Urinary bladder (tissue), 4 donors: ENCODE results near the gene PARP11. TPM values are rescaled to one million over a fixed set of nuclear protein-coding genes. Genes with fewer than 3 reads are reported as not detected.

Experiments used
- DNase-seq: peaks from one replicate; pipeline ENCODE4 v3.0.0-alpha.2; 2015; ENCODE audit errors: extremely low spot score
- H3K27ac ChIP-seq: one replicate; pipeline ENCODE4 v1.5.1; 2013; ENCODE audit warnings: low read depth, mild to moderate bottlenecking, moderate library complexity
- H3K36me3 ChIP-seq: one replicate; pipeline ENCODE4 v1.6.1; 2013; ENCODE audit warnings: mild to moderate bottlenecking, moderate library complexity; ENCODE audit not compliant: insufficient read depth
- H3K4me1 ChIP-seq: one replicate; pipeline ENCODE4 v1.6.1; 2013; ENCODE audit warnings: mild to moderate bottlenecking, moderate library complexity; ENCODE audit not compliant: insufficient read depth
- H3K4me3 ChIP-seq: one replicate; pipeline ENCODE4 v1.5.1; 2013; ENCODE audit warnings: low read depth, low read length
- WGBS: extraction: QIAGEN DNeasy Blood & Tissue Kit; methylation state at CpG from one replicate; pipeline ENCODE4 v1.1.7; 2013; 5-methylcytosine and 5-hydroxymethylcytosine counted together
- polyA plus RNA-seq: library from polyadenylated mRNA; stranded (reverse); fragments of 200-250 nt; gene quantifications from one replicate; pipeline ENCODE4 v1.2.3, GENCODE V29; 2013
- total RNA-seq: library from RNA; depleted of rRNA; stranded (reverse); fragments of >200 nt; gene quantifications from one replicate; pipeline ENCODE4 v1.2.3, GENCODE V29; 2014
- donor health status: healthy with polysubstance abuse.
- donor health status: healthy.

Gene PARP11
- total and polyA plus RNA-seq, 2 donors = 5.1 to 23.3 TPM

DNA sequence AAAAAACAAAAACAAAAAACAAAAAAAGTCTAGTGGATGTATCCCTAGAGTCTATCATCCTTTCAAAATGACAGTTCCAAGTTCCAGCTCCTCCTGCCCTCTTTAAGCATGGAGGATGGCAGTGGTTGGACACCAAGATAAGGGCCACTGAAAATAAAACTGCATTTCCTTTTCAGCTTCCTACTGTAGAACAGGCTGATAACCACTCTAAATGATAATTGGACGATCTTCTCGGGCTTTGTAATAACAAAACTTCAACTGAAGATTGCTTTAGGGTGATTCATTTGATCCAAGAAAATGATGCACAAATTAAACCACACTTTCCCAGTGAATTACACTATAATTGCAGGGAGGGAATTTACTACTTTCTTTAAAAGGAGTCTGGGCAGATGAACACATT, 78.1 kb downstream of the PARP11 start:
- DNase-seq = no peak
- no peak overlapping the region for H3K4me3 ChIP-seq
- WGBS = 45% methylated on average over 2 of the region's 2 CpGs
- no peaks in the 10 kb centered on the region for H3K36me3 ChIP-seq
- H3K27ac ChIP-seq = no peak overlapping the region
- H3K4me1 ChIP-seq = no peaks in the 10 kb centered on the region

DNA sequence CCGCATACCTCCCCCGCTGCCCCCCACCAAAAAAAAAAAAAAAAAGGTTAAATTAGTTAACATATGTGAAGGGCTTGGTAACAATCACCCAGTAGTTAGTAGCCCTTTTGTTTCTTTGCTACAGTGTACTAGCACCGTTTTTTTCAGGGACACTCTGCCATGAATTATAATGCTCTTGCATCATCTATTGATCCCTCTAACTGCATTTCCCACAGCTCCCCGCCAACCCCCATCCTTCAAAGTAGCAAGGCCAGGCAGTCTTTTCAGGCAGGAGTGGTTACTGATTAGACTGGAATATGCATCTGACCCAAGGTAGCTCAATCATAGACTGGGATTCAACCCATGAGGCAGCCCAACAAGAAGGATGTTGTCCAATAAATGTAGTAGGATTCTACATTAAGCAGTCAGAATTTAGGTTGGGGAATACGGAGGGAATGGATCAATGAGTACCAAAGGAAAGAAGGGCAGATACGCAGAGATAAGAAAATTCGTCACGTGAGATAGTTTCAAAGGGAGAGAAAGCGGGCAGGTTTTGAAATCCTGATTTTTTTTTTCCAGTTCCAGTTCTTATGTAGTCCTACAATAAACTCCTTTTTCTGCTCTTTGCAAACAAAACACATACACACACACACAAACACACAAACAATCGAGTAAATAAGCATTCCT, 80.4 kb downstream of the PARP11 start:
- no peak for DNase-seq
- Histone ChIP-seq H3K27ac (no peak overlapping the region), H3K36me3 (no peaks in the 10 kb centered on the region), H3K4me1 (no peaks in the 10 kb centered on the region), H3K4me3 (no peak overlapping the region)
- 92% methylated on average over 10 of the region's 10 CpGs for WGBS

DNA sequence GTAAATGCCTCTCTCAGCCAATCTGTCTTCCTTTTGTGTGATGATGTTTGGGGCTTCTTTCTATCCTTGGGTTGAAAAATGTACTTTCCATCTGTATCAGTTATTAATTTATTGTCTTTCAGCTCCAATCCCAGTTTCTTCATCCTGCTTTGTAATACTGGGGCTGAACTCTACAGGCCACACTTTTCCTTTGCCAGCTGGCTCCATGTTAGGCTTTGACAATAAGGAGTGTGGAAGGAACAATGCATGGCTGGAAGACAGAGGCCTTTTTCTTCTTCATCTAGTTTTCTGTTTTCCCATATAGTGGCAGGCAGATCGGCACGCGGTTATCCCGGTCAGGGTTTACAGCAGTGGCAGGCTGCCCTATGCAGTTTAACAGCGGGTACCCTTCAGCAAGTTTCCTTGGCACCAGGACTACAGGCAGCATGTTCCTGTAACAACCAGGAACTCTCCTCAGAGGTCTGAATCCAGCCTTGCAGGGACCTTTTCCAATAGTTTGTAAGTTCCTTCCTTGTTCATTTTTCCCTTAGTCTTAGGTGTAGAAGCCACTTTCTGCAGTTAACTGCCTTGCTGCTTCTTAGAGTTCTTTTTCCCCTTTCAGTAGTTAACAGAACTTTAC, 81.8 kb downstream of the PARP11 start:
- WGBS = 87% methylated on average over 5 of the region's 5 CpGs
- no peak overlapping the region for H3K4me3 ChIP-seq
- H3K36me3 ChIP-seq = no peaks in the 10 kb centered on the region
- no peak overlapping the region for H3K27ac ChIP-seq
- no peak for DNase-seq
- H3K4me1 ChIP-seq = no peaks in the 10 kb centered on the region

DNA sequence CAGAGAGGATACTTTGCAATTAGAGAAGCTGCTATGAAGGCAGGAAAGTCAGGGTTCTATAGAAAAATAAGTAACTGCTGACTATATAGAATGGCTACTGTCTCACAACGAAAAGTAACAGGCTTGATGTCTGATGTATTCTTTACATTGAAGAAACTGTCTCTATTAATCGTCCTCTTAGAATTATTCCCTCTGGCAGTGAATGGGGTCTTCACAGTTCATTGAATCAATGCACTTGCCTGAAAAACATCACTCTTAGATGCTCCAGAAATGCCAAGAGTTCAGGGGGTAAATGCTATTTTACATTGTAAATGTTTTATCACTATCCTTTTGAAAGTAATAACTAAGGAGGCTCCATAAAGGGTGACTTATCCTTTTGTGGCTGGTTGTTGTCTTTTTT, 82.6 kb downstream of the PARP11 start:
- no peak overlapping the region for H3K27ac ChIP-seq
- no peaks in the 10 kb centered on the region for H3K4me1 ChIP-seq
- WGBS = 84% methylated on average over 2 of the region's 2 CpGs
- no peak overlapping the region for H3K4me3 ChIP-seq
- DNase-seq = no peak
- H3K36me3 ChIP-seq = no peaks in the 10 kb centered on the region

DNA sequence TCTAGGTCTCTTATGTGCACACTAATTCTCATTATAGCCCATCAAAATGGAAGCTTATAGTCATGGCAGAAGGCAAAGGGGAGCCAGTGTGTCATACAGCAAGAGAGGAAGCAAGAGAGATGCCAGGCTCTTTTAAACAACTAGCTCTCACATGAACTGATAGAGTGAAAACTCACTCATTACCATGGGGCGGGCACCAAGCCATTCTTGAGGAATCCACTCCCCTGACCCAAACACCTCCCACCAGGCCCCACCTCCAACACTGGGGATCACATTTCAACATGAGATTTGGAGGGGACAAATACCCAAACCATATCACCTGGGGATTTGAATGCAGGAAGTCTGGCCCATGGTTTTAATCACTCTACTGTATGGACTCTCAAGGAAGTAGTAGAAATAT, 83.4 kb downstream of the PARP11 start:
- no peak overlapping the region for H3K4me3 ChIP-seq
- no peak for DNase-seq
- H3K36me3 ChIP-seq = no peaks in the 10 kb centered on the region
- 83% methylated on average over 1 of the region's 1 CpG for WGBS
- no peaks in the 10 kb centered on the region for H3K4me1 ChIP-seq
- H3K27ac ChIP-seq = no peak overlapping the region

DNA sequence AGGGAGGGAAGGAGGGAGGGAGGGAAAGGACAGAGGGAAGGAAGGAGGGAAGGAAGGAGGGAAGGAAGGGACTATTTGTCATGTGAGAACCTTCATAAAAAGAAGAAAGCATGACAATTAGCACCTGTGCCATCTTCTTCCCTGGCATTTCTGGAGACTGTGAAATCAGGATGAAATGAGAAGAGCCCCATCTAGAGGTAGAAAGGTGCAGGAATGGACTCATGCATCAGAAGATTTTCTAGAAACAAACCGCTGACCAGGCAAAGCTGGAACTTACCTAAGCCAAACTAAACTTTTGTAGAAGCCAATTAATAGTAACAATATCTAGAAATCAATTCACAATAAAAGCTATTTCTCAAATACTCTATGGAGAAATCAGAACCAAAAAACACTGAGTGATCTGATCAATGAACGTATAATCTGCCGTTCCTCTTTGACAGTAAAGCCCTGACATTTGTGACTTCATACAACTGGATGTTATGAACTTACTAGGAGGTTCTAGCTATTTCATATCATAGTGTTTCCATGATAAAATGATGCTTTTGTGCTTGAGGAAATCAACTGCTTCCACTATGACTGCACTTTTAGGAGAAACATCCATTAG, 95.9 kb downstream of the PARP11 start:
- no peaks in the 10 kb centered on the region for H3K4me1 ChIP-seq
- no peak for DNase-seq
- H3K27ac ChIP-seq = no peak overlapping the region
- no peaks in the 10 kb centered on the region for H3K36me3 ChIP-seq
- WGBS = 63% methylated on average over 3 of the region's 3 CpGs
- no peak overlapping the region for H3K4me3 ChIP-seq

DNA sequence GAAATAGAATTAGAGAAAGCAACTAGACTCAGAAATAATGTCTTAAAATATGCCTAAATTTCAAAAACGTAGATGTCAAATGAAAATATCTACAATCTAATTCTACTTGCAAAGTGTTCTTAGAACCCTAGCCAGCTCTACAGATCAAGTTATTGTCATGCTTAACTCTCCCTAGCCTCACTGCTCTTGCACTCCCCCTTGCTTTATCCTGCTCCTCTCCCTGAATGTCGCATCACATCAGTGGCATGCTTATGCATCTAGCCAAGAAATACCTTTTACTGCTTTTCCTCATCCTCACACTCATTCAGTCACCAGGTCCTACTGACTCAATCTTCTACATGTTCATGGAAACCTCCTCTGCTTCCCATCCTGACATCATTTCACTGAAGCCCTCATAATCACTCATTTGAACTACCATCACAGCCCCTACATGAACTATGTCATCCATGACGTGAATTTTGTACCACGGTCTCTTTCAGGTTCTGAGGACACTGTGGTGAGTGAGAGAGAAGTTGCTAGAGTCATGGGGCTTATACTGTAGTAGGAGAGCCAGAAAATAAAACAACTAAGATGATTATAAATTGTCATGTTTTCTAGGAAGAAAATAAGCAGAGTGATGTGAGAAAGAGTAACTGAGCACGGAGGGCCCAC, 97.7 kb downstream of the PARP11 start:
- H3K4me1 ChIP-seq = no peaks in the 10 kb centered on the region
- no peak overlapping the region for H3K4me3 ChIP-seq
- 81% methylated on average over 5 of the region's 5 CpGs for WGBS
- H3K27ac ChIP-seq = no peak overlapping the region
- no peak for DNase-seq
- H3K36me3 ChIP-seq = no peaks in the 10 kb centered on the region

DNA sequence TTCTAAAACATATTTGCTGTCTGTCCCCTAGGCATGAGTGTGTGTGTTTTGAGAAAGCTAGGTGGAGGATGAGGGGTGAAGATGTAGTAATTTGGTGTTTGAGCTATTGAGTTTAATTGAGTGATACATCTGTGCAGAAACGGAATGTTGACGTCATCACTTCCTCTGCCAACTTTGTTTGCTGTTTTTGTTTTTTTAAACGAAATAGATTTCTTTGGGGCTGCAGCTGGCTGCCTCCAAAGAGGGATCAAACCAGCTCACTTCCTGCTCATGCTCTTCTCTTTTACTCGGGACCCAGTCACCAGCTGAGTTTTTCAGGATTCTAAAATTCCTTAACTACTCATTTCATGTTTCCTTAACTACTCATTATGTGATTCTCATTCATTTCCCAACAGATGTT, 100.8 kb downstream of the PARP11 start:
- Histone ChIP-seq H3K4me1 (no peaks in the 10 kb centered on the region), H3K27ac (no peak overlapping the region), H3K36me3 (no peaks in the 10 kb centered on the region), H3K4me3 (no peak overlapping the region)
- no peak for DNase-seq
- 40% methylated on average over 4 of the region's 4 CpGs for WGBS

DNA sequence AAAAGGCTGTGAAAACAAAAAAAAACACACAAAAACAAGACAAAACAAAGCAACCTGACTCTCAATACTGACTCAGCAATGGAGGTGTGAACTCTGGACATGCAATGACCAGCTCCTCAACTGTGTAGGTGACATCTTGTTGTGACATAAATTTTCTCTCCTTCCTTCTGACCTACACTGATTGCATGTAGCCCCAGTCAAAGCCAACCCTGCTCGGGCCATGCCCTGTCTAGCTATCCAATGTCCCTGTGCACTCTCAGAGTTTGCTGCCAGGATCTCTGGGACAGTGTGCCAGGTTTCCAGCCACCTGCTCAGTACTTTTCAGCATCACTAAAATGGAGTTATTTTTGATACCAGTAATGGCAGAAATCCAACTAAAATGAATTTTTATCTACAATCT, 101.3 kb downstream of the PARP11 start:
- WGBS = 66% methylated on average over 1 of the region's 1 CpG
- Histone ChIP-seq H3K4me1 (no peaks in the 10 kb centered on the region), H3K4me3 (no peak overlapping the region), H3K36me3 (no peaks in the 10 kb centered on the region), H3K27ac (no peak overlapping the region)
- no peak for DNase-seq

DNA sequence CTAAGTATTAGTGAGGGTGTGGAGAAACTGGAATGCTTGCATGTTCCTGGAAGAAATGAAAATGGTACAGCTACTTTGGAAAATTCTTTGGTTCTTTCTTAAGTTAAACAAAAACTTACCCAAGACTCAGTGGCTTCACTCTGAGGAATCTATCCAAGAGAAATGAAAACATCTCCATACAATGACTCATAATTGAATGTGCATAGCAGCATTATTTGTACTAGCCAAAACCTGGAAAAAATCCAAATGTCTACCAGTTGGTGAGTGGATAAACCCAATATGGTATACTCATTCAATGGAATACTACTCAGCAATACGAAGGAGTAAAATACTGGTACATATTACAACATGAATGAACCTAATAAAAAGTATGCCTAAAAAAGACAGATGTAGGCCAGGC, 102.3 kb downstream of the PARP11 start:
- 99% methylated on average over 1 of the region's 1 CpG for WGBS
- no peaks in the 10 kb centered on the region for H3K4me1 ChIP-seq
- H3K27ac ChIP-seq = no peak overlapping the region

DNA sequence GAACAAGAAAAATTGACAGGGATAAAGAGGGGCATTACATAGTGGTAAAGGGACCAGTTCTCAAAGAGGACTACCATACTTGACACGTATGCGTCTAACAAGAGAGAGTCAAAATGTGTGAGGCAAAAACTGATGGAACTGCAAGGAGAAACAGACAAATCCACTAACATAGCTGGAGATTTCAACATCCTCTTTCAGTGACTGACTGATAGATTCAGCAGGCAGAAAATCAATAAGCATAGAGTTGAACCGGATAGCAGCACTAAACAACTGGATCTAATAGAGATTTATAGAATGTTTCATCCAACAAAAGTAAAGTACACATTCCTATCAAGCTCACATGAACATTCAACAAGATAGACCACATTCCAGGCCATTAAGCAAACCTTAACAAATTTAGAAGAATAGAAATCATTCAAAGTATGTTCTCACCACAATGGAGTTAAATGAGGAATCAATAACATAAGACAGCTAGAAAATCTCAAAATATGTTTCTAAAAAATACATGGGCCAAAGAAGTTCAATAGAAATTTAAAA, 104.2 kb downstream of the PARP11 start:
- 86% methylated on average over 3 of the region's 3 CpGs for WGBS
- no peak for DNase-seq
- H3K36me3 ChIP-seq = no peaks in the 10 kb centered on the region
- no peaks in the 10 kb centered on the region for H3K4me1 ChIP-seq
- no peak overlapping the region for H3K27ac ChIP-seq
- H3K4me3 ChIP-seq = no peak overlapping the region

More for the DNA sequence above, 102.3 kb downstream of the PARP11 start:
- no peak for DNase-seq
- Histone ChIP-seq H3K4me3 (no peak overlapping the region), H3K36me3 (no peaks in the 10 kb centered on the region)

DNA sequence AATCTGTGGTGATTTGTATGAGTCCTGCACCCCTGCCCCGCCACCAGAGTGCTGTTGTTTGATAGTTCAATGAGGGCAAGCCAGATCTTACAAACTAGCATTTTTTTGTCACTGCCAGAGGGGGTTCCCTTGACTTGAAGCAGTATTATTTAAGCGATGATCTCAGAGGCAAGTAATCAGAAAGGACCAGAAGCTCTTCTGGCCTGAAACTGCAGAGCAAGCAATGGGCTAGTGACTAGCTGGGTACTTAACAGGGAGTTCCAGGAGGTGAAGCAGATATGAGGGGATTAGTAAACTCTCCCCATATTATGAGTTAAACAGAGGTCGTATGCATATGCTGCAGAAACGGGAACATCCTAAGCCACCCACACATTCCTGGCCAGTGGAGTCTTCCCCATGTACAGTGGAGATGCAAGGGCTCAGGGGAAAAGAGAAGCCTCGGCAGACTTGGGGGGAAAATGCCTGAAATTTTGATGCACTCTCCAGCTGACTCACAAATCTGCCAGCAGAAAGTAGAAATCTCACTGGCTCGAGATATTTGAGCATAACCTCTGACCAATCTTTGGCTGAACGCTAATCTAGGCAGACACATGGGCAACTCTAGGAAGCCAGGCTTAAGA, 112.0 kb downstream of the PARP11 start:
- WGBS = 55% methylated on average over 7 of the region's 7 CpGs
- DNase-seq = no peak
- H3K27ac ChIP-seq = no peak overlapping the region
- no peaks in the 10 kb centered on the region for H3K4me1 ChIP-seq
- no peaks in the 10 kb centered on the region for H3K36me3 ChIP-seq
- no peak overlapping the region for H3K4me3 ChIP-seq

DNA sequence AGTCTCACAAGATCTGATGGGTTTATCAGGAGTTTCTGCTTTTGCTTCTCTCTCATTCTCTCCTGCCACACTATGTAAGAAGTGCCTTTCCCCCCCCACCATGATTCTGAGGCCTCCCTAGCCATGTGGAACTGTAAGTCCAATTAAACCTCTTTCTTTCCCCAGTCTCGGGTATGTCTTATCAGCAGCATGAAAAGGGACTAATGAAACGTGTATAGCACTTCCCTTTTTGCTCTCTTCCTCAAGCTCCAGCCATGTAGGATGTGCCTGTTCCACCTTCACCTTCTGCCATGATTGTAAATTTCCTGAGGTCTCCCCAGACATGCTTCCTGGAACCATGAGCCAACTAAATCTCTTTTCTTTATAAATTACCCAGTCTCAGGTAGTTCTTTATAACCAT, 113.3 kb downstream of the PARP11 start:
- Histone ChIP-seq H3K27ac (no peak overlapping the region), H3K36me3 (no peaks in the 10 kb centered on the region), H3K4me3 (no peak overlapping the region), H3K4me1 (no peaks in the 10 kb centered on the region)
- no peak for DNase-seq
- 58% methylated on average over 2 of the region's 2 CpGs for WGBS
